ENCODE data around the gene ZC3H7A. TPM values are rescaled to one million over a fixed set of nuclear protein-coding genes. Genes with fewer than 3 reads are reported as not detected.

ZC3H7A gene
- total and polyA plus RNA-seq, 10 of the 15 experiments (the other 5 are each of a cell fraction or from before 2014, with no cell fraction given): 46.3 to 188 (median 68.6) TPM

DNA sequence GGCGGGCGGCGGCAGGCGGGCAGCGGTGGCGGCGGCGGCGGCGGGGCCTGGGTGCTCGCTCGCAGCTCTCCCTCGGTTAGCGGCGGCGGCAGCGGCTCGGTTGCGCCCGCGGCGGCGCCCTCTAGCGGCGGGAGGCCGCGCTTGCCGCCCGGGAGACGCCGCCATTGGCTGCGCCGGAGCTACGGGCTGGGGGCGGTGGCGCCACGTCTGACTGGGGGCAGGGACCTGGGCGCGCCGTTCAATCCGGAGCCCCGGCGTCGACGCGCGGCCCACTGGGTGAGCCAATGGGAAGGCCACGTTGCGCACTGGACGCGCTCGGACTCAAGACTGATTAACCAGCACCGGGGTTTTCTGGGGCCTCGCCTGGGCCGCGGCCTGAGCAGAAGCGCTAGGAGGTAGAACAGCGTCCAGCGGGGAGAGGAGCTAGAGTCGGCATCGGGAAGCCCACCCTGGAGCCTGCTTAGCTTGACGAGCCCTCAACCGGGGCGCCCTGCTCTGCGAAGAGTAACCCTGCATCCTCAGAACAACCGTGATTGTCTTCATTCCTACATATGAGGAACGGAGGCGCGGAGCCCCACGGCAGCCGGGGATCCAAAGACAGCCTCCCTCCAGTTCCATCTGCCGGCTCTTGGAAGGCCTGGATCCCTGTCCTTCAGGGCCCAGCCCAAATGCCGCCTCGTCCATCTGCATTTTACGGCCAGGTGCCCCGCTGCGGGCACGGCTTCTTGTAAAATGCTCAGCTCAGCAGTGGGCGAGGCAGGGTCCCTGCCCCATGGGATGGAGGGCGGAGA is at the start of gene ZC3H7A (continued):
- TF ChIP-seq, protein P1, sequence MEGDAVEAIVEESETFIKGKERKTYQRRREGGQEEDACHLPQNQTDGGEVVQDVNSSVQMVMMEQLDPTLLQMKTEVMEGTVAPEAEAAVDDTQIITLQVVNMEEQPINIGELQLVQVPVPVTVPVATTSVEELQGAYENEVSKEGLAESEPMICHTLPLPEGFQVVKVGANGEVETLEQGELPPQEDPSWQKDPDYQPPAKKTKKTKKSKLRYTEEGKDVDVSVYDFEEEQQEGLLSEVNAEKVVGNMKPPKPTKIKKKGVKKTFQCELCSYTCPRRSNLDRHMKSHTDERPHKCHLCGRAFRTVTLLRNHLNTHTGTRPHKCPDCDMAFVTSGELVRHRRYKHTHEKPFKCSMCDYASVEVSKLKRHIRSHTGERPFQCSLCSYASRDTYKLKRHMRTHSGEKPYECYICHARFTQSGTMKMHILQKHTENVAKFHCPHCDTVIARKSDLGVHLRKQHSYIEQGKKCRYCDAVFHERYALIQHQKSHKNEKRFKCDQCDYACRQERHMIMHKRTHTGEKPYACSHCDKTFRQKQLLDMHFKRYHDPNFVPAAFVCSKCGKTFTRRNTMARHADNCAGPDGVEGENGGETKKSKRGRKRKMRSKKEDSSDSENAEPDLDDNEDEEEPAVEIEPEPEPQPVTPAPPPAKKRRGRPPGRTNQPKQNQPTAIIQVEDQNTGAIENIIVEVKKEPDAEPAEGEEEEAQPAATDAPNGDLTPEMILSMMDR (IDR thresholded peaks at IDR 0.05 in 2 of 3, conservative IDR thresholded peaks at IDR 0.05 in 1 of 3; ENCODE audit: control insufficient read depth in 2 of 3, extremely low read depth in 1 of 3, insufficient read depth in 1 of 3, low read depth in 3 of 3, low read length in 3 of 3): peak; percentile 44 to 78 (median 50); a peak in 5 of 6 replicates
- TF ChIP-seq TARDBP (IDR thresholded peaks at IDR 0.05; ENCODE audit: borderline replicate concordance) (no peak; the same call in 1 of the 2 replicates), IRF5 (IDR thresholded peaks at IDR 0.05; ENCODE audit: borderline replicate concordance) (no peak), BACH1 (IDR thresholded peaks at IDR 0.05; ENCODE audit: borderline replicate concordance) (peak; percentile 84), NRF1 (conservative IDR thresholded peaks at IDR 0.05; ENCODE audit: low read depth, low read length) (0 out of 2 replicates have a peak, but pooled peaks have one; percentile 28), NR2C2 (IDR thresholded peaks at IDR 0.05; ENCODE audit: borderline replicate concordance, control insufficient read depth, insufficient read length, low read depth) (no peak), MTA2 (IDR thresholded peaks at IDR 0.05; ENCODE audit: low read depth) (no peak), SMARCA5 (IDR thresholded peaks at IDR 0.05) (peak; percentile 98), POLR2A (IDR thresholded peaks at IDR 0.05; ENCODE audit: low read depth, low read length) (peak; percentile 97), EED (IDR thresholded peaks at IDR 0.05; ENCODE audit: low read depth) (0 out of 2 replicates have a peak, but pooled peaks have one; percentile 3), SP1 (IDR thresholded peaks at IDR 0.05; ENCODE audit: low read depth, low read length) (peak; percentile 76), LARP7 (IDR thresholded peaks at IDR 0.05) (peak; percentile 84), EP300 (IDR thresholded peaks at IDR 0.05; ENCODE audit: borderline replicate concordance in 1 of 2, control insufficient read depth in 1 of 2, low read depth in 2 of 2, low read length in 2 of 2) (no peak), RUNX3 (IDR thresholded peaks at IDR 0.05; ENCODE audit: low read length) (peak; percentile 38; the same call in 1 of the 2 replicates), HCFC1 (IDR thresholded peaks at IDR 0.05; ENCODE audit: low read length) (peak; percentile 12; the same call in 1 of the 2 replicates), HDAC6 (IDR thresholded peaks at IDR 0.05; ENCODE audit: unreplicated experiment) (peak; percentile 85), SIX5 (IDR thresholded peaks at IDR 0.05; ENCODE audit: low read depth, low read length, severe bottlenecking) (no peak), FOXK2 (IDR thresholded peaks at IDR 0.05) (no peak), PML (IDR thresholded peaks at IDR 0.05; ENCODE audit: low read length) (peak; percentile 79), NFXL1 (IDR thresholded peaks at IDR 0.05; ENCODE audit: borderline replicate concordance) (no peak), ZZZ3 (IDR thresholded peaks at IDR 0.05; ENCODE audit: control insufficient read depth, insufficient read length, low read depth) (no peak), FOS (IDR thresholded peaks at IDR 0.05; ENCODE audit: borderline replicate concordance, extremely low read depth, insufficient read length) (peak; percentile 12)
- TF ChIP-seq, protein P2, sequence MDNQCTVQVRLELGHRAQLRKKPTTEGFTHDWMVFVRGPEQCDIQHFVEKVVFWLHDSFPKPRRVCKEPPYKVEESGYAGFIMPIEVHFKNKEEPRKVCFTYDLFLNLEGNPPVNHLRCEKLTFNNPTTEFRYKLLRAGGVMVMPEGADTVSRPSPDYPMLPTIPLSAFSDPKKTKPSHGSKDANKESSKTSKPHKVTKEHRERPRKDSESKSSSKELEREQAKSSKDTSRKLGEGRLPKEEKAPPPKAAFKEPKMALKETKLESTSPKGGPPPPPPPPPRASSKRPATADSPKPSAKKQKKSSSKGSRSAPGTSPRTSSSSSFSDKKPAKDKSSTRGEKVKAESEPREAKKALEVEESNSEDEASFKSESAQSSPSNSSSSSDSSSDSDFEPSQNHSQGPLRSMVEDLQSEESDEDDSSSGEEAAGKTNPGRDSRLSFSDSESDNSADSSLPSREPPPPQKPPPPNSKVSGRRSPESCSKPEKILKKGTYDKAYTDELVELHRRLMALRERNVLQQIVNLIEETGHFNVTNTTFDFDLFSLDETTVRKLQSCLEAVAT (IDR thresholded peaks at IDR 0.05): peak; percentile 83
- TF ChIP-seq, protein P3, sequence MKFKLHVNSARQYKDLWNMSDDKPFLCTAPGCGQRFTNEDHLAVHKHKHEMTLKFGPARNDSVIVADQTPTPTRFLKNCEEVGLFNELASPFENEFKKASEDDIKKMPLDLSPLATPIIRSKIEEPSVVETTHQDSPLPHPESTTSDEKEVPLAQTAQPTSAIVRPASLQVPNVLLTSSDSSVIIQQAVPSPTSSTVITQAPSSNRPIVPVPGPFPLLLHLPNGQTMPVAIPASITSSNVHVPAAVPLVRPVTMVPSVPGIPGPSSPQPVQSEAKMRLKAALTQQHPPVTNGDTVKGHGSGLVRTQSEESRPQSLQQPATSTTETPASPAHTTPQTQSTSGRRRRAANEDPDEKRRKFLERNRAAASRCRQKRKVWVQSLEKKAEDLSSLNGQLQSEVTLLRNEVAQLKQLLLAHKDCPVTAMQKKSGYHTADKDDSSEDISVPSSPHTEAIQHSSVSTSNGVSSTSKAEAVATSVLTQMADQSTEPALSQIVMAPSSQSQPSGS (IDR thresholded peaks at IDR 0.05; ENCODE audit: low read length): no peak
